HG03460 (cell line): ENCODE measurements around the gene AAGAB.

ENCODE experiments used
- ATAC-seq: cut with Tn5 transposase; IDR thresholded peaks from one replicate; pipeline ENCODE4 v1.9.1; 2021; ENCODE audit not compliant: unreplicated experiment

The AAGAB gene

DNA sequence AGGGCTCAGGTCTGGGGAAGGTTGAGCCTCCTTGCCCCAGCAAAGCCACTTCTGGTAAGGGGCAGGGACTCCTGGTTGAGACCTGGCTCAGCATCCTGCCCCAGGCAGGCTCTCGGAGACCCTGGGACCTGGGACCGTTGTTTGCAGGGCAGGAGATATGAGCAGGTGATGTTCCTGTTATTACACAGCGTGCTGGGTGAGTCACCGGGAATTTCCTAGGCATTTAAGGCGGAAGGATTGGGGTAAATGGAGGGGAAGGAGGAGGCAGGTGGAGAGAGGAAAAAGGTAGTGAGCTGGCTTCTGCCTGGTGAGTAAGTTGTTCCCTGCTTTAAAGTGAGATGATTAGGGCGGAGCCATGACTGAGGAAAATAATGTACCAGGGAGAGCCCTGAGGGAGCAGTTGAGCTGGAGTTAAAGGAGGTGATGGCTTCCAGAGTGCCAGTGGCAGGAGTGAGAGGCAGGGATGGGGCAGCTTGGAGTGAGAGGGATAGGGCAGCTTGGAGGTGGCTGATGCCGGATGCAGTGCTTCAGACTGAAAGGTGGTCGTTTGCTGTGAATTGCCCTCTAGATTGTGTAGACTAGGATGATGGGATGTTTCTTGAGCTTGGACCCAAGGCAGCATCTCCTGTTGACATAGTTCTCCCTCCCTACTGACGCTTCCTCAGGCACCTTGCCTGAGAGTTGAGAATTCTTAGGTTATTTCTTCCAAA is 79.4 kb downstream of the AAGAB start:
- ATAC-seq, result no peak

DNA sequence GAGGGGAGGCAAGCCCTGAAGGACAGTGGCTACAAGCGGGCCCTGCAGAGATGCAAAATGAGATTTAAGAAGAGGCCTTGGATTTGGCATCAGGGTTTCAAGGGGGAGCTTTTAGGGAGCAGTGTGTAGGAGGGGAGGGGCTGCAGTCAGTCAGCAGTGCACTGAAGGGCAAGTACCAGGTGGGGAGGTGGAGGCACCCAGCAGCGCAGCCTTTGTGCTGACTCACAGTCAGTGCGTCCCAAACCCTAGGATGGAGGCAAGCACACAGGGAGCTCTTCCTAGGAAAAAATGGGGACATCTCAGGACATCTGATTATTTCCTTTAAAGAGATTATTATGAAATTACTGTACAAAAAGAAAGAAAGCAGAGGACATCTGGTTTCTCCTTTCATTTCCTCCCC is 80.0 kb downstream of the AAGAB start:
- ATAC-seq, result no peak

DNA sequence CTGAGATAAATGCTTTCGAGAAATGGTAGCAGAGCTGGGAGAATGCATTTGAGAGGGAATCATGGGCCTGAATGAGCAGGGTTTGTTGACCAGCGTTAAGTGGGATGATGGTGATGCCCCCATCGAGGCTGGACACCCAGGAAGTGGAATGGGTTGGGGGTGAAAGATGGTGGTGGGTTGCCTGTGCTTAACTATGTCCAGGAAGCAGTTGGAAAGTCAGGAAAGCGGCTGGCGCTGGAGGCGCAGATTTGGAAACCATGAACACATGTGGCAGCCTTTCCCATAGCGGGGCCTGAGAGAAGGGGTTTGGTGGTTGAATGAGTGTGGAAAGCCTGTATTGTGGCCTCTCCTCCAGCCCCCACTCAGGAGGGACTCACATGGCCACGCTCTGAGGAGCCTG is 80.7 kb downstream of the AAGAB start:
- no peak for ATAC-seq

DNA sequence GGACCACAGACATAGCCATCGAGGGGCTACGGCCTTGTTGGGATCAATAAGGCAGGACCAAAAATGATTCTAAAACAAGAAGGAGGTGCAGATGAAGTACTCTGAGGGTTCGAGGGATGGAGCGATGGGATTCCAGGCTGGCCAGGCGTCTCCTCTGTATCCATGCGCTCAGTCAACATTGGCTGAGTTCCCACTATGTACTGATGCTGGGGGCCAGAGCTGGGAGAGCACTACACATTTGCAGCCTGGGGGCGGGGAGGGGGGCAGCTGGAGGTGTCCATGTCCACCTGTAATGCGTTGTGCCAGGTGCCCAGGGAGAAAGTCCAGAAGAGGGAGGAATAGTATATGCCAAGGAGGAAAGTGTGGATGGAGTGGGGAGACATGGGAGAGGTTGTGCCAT is 81.5 kb downstream of the AAGAB start:
- ATAC-seq, result no peak

DNA sequence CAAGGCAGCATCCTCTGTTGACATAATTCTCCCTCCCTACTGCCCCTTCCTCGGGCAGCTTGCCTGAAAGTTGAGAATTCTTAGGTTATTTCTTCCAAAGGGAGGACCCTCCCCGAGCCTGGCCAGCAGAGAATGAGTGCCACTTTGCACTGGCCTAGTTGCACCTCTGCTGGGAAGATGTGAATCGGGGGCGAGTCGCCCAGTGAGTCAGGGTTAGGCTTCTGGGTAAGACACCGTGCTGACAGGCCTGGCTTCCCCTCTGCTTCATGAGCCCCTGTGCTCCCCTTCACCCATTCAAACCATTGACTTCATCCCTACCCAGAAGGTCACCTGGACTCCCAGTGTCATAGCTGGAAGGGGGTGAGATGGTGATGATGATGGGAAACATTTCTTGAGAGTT is 82.3 kb downstream of the AAGAB start:
- ATAC-seq, result no peak

DNA sequence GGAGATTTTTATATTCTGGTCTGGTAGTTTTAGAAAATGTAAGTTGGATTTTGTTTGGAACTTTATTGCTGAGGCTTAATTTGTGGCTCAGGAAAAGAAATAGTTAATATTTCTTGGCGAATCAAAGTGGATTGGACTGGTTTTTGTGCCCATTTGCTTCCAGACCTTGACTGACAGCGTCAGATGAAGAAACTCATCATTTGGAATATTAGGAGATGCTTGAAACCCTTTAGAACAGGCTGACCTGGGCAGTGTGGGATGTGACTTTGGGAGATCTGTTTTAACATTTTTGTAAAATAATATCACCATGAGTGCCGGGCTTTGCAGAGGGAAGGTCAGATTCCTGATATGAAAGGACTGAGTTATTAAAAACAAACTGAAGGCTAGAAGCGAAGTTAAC is 83.0 kb downstream of the AAGAB start:
- ATAC-seq, result no peak

DNA sequence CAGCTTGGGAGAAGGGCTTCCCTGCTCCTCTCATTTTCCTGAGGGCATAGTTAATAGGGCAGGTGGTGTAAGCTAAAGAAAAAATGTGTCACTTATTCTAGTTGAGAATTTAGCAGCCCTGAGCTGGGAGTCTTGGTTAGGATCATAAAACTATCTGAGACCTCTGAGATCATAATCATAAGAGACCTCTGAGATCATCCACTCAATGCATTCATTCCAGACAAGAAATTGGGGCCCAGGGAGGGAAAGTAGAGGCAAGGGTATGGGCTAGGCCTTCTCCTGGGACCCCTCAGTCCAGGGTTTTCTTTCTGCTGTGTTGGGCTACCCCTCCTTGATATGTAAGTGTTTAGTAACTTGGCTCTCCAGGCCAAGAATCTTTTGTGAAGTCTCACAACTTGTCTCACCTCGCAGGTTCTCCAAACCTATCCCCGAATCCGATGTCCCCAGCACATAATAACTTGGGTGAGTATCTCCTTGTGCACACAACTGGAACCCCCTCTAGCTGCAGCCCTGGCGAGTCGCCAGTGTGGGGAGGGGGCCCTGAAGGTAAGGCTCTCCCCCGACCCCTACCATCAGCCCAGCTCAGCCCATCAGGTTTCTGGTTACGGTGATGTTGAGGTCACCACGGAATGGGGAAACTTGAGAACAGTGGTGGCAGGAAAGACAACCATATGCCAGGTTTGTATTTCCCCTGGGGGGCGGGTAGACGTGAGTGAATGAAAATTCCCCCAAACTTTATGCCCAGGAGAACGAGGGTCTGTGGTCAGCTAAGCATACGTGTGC is 84.1 kb downstream of the AAGAB start:
- no peak for ATAC-seq

DNA sequence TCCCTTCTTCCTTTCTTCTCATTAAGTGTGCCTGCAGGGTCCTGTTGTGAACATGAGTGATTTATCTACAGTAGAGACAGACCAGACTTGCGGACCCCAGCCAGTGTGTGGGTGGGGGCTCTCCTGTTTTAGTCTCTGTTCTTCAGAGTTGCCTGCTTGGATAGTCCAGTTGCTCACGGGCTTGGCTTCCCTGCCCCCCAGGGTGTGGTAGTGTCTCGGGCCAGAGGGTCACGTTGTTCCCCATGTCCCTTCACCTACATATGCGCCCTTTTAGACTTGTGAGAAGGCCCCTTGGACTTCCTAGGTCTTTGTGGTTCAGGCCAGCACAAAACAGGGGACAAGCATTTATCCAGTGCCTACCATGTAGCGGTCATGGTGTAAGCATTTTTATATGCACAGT is 85.8 kb downstream of the AAGAB start:
- no peak for ATAC-seq

DNA sequence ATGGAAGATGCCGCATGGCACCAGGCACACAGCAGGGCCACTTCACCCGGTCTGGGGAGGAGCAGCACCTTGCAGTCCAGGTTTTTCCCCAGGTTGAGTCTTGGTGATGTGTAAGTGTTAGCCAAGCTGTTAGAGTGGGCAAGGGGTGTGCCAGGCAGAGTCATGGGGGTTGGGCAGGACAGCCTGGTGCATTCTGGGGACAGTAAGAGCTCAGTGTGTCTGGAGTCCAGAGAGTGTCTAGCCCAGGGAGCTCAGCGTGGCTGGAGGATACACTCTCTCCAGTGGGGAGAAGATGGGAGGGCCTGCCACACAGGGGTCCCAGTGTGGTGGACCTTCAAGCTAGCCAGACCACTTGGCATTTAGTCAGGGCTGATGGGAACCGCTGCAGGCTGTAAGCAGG is 87.4 kb downstream of the AAGAB start:
- ATAC-seq, result no peak

DNA sequence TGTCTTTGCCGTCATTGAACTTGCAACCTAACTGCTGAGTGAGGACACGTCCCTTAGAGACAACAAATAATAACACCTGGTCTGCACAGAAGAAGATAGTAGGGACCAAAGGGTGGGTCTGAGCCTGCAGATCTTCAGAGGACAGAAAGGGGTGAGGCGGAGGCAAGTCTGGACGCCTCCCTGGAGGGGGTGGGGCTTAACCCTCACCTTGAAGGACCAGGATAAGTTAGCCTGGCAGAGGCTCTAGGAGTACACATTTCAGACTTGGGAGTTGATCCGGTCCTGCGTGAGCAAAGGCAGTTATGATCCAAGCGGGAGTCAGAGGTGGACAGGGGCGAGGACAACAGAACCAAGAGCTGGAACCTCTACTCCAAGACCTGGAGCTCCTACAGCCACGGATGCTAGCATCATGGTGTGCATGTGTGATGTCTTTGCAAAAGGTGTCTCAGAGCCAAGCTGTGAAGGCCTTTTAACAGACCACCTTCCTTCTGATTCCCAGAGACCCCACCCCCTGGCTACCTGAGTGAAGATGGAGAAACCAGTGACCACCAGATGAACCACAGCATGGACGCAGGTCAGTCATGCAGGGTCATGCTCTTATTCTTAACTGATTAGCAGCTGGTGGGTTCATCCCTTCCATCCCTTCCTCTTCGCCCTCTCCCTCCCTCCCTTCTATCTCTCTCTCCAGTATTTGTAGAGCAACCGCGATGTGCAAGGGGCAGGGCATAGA is 88.0 kb downstream of the AAGAB start:
- no peak for ATAC-seq

DNA sequence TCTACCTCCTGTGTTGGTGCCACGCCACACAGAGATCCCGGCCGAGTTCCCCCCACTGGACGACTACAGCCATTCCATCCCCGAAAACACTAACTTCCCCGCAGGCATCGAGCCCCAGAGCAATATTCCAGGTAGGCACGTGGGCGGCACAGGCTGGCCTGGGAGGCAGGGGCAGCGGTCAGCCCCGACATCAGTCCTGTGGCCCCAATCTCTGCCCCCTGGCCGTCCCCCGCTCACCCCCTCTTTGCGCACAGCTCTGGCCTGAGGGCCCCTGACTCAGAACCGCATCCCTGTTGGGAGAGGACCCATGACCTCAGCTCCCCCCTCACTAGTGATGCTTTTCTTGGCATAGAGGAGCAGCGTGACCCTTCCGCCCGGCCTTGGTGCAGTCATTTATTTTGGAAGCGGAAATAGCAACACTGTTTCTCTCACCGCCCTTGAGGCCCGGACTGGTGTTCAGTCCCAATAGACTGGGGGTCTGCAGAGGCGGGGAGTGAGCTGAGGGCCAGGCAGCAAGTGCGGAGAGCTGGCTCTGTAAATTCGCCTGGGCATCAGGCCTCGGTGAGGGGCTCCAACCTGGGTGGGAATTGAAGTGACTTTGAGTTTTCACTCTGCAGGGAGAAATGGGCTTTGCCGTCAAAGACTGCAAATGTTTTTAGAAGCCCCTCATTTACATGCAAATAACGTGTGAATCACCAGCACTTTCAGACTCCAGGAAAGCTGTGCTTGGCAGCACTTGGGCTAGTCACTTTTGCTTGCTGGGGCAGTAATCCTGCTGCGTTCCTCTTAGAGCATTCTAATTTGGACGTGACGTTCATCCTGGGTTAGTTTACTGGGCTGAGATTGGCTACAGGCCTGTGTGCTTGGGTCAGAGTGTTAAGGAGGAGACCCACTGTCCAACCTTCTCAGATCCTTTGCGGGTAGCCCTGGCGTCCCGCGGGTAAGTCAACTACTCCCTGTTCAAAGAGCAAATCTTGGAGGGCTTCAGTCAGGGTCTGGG is 88.9 kb downstream of the AAGAB start:
- ATAC-seq, result no peak

DNA sequence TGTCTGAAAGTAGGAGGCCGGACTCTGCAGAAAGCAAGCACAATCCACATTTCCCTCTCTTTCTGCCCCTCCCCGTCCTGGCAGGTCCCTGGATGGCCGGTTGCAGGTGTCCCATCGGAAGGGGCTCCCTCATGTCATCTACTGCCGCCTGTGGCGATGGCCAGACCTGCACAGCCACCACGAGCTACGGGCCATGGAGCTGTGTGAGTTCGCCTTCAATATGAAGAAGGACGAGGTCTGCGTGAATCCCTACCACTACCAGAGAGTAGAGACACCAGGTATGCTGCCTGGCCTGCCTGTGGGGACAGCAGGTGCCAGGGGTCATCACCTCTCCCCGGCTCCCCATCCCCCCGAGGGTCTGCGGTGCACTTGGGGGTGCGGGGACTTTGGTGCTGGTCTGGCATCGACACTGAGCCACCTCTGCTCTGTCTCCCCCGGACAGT is 89.6 kb downstream of the AAGAB start:
- ATAC-seq, result no peak

DNA sequence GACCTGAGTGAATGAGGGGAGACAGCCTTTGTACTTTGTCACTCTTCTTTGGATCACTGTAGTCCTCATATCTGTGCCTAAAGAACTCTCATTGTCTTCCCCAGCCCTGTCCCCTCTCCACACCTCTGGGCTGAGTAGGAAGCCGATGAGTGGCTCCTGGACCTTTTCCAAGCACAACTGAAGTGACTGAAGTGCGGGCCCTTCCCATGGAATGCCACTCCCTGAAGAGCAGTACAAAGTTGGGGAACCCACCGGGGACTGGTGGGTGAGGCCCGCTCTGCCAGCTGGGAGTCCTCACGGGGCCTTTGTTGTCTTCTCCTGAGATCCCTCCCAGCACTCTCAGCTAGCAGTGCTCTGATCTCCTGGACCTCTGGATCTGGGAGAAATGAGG is 90.1 kb downstream of the AAGAB start:
- ATAC-seq, result no peak

DNA sequence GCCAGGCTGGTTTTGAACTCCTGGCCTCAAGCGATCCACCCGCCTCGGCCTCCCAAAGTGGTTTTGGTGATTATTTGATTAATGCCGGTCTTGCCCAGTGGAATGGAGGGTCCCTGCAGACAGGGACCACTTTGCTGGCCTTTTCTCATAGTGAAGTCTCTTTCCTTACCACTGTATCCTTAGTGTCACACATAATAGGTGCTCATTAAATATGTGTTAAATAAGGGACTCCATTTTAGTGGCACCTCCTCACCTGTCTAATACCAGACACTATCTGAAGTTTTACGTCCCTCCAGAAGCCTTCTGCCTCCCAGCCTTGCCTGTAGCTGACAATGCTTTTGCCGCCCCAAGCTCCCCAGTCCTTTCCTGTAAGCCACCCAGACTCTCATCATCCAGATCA is 91.3 kb downstream of the AAGAB start:
- no peak for ATAC-seq

DNA sequence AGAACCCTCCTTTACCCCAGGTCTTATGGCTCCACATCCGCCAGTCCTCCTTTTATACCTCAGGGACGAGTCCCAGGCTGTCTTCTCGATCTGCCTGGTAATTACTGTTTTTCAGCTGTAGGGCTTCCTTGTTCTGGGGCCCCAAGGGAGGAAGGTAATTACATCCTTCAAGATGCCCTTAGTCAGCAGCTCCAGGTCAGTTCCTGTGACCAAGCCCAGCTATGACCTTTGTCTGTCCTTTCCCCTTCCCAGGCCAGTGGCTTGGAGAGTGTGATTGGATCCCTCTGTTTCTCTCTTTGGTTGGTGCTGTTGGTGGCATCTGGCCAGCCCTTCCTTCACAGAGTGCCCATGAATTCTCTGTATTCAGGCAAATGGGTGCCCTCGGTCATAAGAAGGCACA is 92.6 kb downstream of the AAGAB start:
- ATAC-seq, result no peak

DNA sequence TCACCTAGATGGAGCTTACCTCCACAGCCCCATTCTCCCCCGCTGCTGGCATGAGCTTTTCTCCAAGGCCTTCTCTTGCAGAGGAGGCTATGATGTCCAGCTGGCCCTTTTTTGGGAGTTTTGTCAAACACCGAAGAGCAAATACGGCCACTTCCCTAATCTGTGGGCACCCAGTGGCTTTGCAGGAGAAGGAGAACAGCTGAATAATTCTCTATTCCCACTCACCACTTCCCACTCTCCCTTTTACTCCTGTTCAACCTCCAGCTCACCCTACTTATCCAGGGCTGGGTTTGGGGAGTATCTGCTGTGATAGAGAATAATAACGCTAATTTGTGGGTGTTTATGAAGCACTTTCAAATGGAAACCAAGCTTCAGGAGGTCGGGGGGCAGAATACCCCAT is 93.0 kb downstream of the AAGAB start:
- no peak for ATAC-seq

DNA sequence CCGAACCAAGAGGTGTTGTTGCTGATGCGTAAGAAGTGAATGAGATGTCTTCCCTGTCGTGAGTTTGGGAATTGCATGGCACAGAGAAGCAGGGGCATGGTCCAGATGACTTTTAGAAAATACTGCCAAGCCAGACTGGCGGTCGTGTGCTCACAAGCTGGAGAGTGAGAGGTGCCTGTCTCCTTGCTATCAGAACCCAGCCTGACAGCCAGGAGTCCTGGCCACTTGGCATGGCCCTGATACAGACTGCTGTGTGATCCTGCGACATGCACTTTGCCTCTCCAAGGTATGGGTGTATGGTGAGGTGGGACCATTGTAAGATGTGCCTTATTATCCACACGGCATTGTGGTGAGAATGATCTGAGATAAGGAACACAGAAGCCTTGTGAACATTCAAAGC is 96.1 kb downstream of the AAGAB start:
- no peak for ATAC-seq

DNA sequence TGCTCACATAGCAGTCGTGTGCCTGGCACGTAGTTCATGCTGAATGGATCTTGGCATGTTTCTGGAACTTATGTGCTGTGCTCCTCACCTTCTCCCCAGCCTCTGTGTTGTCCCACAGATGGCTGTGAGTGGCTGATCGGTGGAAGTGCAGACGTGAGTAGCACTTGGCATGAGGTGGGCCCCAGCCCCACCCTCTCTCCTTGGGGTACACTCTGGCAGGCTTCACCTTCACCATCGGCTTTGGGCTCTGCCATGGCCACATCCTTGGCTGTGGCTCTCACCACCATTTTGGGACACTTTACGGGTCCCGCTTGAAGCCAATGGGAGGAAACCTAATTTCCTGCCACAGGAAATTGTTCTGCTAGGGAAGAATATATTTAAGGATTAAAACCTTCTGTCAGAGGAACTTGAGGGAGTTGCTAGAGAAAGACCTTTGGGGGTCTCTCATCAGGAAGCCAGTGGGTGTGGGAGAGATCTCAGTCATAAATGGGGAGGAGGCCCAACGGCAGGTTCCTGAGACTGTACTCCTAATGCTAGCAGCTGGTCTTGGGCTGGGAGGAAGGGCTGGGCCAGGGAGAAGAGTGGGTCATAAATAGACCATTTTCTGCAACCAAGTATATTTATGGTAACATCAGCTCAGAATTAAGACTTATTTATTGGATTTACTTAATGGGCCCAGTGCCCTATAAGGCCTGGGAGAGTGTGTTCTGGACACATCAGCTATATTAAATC is 96.8 kb downstream of the AAGAB start:
- no peak for ATAC-seq

DNA sequence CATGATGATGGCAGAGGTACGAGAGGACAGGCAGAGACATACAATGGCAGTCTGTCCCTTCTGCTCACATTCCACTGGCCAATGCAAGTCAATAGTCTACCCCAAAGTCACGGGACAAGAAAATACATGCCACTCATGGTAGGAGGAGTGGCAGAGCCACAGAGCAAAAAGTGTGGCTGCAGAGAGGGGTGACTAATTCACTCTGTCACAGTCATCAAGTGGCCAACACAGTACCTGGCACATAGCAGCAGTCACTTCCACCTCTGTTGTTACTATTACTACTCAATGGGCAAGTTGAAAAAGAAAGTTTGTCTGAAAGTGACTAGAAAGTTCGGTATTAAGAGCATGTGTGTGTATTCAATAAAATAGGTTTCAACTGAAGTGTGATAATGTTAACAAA is 97.6 kb downstream of the AAGAB start:
- no peak for ATAC-seq

DNA sequence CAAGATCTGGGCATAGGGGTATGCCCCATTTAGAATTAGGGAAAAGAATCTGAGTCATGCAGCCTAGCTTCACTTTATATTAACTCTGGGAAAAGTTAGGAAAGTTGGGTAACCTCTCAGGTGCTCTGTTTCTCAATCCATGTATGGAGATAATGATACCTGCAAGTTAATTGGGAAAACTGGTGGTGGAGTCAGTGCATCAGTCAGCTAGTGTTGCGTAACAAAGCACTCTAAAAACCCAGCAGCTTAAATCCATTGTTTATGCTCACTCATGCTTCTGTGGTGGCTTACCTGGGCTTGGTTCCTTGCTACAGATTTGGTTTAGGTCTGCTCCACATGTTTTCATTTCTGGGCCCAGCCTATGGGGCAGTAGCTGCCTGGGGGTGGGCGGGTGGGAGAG is 98.0 kb downstream of the AAGAB start:
- ATAC-seq, result no peak
